ENCODE data around the gene MLF2. TPM values are rescaled to one million over a fixed set of nuclear protein-coding genes. Genes with fewer than 3 reads are reported as not detected.

MLF2 gene
- total and polyA plus RNA-seq, 2 of the 13 experiments (the other 11 are each of a cell fraction or from before 2014, with no cell fraction given): 88.1 to 167 TPM

DNA sequence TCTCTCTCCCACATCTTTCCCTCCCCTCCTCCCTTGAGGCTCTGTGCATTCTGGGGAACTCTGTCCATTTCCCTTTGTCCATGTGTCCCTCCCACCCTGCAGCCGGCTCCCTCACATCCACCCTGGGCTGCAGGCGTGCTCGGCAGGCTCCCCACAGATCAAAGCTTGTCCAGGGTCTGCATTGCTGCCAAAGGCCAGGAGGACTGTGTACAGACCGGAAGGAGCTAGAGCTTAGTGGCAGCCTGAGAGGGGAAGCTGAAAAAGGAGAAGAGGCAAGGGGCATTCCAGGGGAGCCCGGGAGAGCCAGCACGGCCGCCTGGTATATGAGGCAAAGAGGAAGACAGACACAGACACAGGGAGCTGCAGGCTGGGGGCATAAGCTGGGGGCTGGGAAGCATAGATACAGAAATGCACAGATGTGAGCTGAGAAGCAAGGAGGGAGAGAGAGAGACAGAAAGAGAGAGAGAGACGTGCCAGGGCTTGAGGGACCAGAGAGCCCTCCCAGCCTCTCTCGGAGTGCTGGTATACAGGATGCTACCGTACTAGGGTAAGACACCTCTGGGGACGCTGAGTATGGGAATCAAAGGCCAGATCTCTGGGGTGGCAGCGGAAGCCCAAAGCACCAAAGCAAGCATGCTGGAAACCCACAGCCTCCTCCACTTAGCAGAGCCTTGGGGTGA lies 39.7 kb upstream of the MLF2 start (continued):
- TF ChIP-seq ARID4A (CRISPR knock-in tag; IDR thresholded peaks at IDR 0.05; ENCODE audit: borderline replicate concordance) (peak; percentile 55; the same call in 1 of the 2 replicates), ZNF713 (CRISPR knock-in tag; IDR thresholded peaks at IDR 0.05) (no peak), MED13 (CRISPR knock-in tag; IDR thresholded peaks at IDR 0.05) (no peak), ZSCAN22 (CRISPR knock-in tag; IDR thresholded peaks at IDR 0.05) (no peak; the same call in 1 of the 2 replicates), EP300 (IDR thresholded peaks at IDR 0.05; ENCODE audit: low read depth in 2 of 2, low read length in 2 of 2) (peak in 1 of 2 experiments; percentile 78; a peak in 2 of 4 replicates), EP300 (CRISPR knock-in tag; IDR thresholded peaks at IDR 0.05; ENCODE audit: borderline replicate concordance) (peak; percentile 70), MTA1 (CRISPR knock-in tag; IDR thresholded peaks at IDR 0.05; ENCODE audit: borderline replicate concordance) (peak; percentile 62; the same call in 1 of the 2 replicates), RBAK (CRISPR knock-in tag; IDR thresholded peaks at IDR 0.05) (0 out of 2 replicates have a peak, but pooled peaks have one; percentile 12), JUNB (CRISPR knock-in tag; IDR thresholded peaks at IDR 0.05; ENCODE audit: borderline replicate concordance) (no peak), BATF2 (CRISPR knock-in tag; IDR thresholded peaks at IDR 0.05) (peak; percentile 61; the same call in 1 of the 2 replicates), ZNF83 (CRISPR knock-in tag; IDR thresholded peaks at IDR 0.05; ENCODE audit: borderline replicate concordance) (no peak), ELK4 (CRISPR knock-in tag; IDR thresholded peaks at IDR 0.05; ENCODE audit: borderline replicate concordance) (no peak), BCLAF1 (IDR thresholded peaks at IDR 0.05) (no peak), ZNF350 (CRISPR knock-in tag; IDR thresholded peaks at IDR 0.05; ENCODE audit: borderline replicate concordance, low read depth) (no peak), TGIF2 (CRISPR knock-in tag; IDR thresholded peaks at IDR 0.05) (no peak), MEIS2 (CRISPR knock-in tag; IDR thresholded peaks at IDR 0.05) (peak; percentile 52; the same call in 1 of the 2 replicates), MEIS1 (CRISPR knock-in tag; IDR thresholded peaks at IDR 0.05; ENCODE audit: borderline replicate concordance) (peak; percentile 60; the same call in 1 of the 2 replicates)
- TF ChIP-seq, protein P1, sequence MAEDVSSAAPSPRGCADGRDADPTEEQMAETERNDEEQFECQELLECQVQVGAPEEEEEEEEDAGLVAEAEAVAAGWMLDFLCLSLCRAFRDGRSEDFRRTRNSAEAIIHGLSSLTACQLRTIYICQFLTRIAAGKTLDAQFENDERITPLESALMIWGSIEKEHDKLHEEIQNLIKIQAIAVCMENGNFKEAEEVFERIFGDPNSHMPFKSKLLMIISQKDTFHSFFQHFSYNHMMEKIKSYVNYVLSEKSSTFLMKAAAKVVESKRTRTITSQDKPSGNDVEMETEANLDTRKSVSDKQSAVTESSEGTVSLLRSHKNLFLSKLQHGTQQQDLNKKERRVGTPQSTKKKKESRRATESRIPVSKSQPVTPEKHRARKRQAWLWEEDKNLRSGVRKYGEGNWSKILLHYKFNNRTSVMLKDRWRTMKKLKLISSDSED (CRISPR knock-in tag; IDR thresholded peaks at IDR 0.05): no peak
